IPS-15b (cell line): ENCODE data around the gene LIAS.
"Not testable (repeated sequence)": the region's sequence is repeated elsewhere in the genome, so short reads cannot be mapped to it uniquely, and the experiment has no call there.

Experiments used
- H3K27me3 ChIP-seq: one replicate; pipeline ENCODE4 v1.6.1; 2013; ENCODE audit warnings: low read length; ENCODE audit not compliant: control insufficient read depth, insufficient read depth
- H3K36me3 ChIP-seq: one replicate; pipeline ENCODE4 v1.6.1; 2013; ENCODE audit warnings: low read length; ENCODE audit not compliant: control insufficient read depth, insufficient read depth
- H3K4me1 ChIP-seq: one replicate; pipeline ENCODE4 v1.6.1; 2013; ENCODE audit warnings: mild to moderate bottlenecking, low read length; ENCODE audit not compliant: control insufficient read depth, insufficient read depth
- H3K4me3 ChIP-seq: one replicate; pipeline ENCODE4 v1.5.1; 2013; ENCODE audit warnings: low read depth, low read length
- H3K9ac ChIP-seq: one replicate; pipeline ENCODE4 v1.6.1; 2013; ENCODE audit warnings: low read depth, mild to moderate bottlenecking, low read length
- H3K9me3 ChIP-seq: one replicate; pipeline ENCODE4 v1.6.1; 2013; ENCODE audit warnings: mild to moderate bottlenecking, low read length; ENCODE audit not compliant: control insufficient read depth, insufficient read depth

Gene LIAS

DNA sequence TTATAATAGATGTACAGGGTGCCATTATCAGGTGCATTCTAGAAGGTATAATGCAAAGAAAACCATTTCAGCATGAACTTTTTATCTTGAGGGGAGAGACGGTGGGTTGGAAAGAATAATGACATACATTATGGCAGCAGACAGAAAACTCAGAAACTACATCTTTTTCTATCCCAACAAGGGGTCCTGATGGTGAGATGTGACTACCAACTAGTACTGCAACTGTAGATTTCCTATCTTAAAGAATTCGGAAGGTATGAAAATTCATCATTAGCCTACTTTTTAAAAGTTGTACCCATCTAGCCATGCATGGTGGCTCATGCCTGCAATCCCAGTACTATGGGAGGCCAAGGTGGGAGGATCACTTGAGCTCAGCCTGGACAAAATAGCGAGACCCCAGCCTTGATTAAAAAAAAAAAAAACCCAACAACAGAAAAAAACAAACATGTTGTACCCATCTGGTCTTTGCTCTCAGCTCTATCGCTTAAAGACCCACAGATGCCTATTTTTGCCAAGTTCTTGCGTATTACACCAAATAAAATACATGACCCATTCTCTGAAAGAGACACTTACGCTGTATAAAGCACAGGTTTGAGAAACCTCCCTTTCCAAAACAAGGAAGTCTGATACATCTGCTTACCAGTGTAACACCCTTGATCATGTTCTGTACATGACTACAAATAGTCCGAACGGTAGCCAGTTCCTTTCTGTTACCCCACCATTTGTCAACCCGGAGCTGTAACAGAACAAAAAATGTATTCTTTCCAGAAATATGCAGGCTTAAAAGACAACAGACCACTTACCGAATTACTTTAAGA is 1.7 kb upstream of the LIAS start:
- Histone ChIP-seq H3K27me3 (no peaks in the 10 kb centered on the region), H3K4me1 (peaks cover 2% of the 10 kb centered on the region), H3K9me3 (no peaks in the 10 kb centered on the region), H3K36me3 (peaks cover 27% of the 10 kb centered on the region), H3K9ac (peak overlapping the region; percentile 100), H3K4me3 (peak overlapping the region; percentile 86)

GRCh38 chr4:39458161-39458504 is 723 bp upstream of the LIAS start:
- peak overlapping the region; percentile 100 for H3K9ac ChIP-seq
- H3K36me3 ChIP-seq, result peaks cover 27% of the 10 kb centered on the region
- H3K9me3 ChIP-seq, H3K4me1 ChIP-seq, H3K27me3 ChIP-seq: not testable (repeated sequence)
- peak overlapping the region; percentile 86 for H3K4me3 ChIP-seq

DNA sequence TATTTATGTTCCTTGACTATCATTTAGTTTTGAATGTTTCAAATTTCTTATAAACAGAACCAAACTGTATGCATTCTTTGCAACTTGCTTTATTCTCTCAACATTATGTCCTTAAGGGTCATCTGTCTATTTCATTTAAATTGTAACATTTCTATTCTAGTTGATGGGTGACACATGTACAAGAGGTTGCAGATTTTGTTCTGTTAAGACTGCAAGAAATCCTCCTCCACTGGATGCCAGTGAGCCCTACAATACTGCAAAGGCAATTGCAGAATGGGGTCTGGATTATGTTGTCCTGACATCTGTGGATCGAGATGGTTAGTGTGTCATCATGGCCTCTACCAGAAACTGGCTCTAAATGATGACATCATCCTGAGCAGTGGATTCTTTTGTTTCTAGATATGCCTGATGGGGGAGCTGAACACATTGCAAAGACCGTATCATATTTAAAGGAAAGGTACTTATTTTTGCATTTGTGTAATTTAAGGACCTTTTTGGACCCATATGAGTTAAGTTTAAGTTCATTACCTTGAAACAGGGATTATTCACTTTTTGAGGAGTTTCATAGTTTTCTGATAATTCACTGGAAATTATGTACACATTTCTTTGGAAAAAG is 6.1 kb downstream of the LIAS start:
- peaks cover 2% of the 10 kb centered on the region for H3K4me1 ChIP-seq
- H3K36me3 ChIP-seq, result peaks cover 3% of the 10 kb centered on the region
- H3K9me3 ChIP-seq, result no peaks in the 10 kb centered on the region
- no peaks in the 10 kb centered on the region for H3K27me3 ChIP-seq
- no peak overlapping the region for H3K9ac ChIP-seq
- no peak overlapping the region for H3K4me3 ChIP-seq

DNA sequence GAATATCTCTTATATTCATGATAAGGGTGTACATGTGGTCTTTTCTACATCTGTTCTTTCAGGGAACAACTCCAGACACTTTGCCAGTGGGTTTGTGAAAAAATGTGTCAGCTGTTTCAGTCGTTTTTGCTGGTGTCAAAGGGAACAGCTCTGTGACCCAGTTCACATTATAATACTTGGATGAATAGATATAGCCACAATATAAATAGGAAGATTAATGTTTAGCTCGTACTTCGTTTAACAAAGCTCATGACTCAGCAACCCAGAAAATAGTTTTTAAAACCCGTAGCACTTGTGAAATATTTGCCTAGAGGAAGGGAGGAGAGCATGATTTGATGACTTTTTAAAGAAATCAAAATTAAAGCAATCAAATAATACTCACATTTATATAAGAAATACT is 7.9 kb downstream of the LIAS start:
- H3K27me3 ChIP-seq, result no peaks in the 10 kb centered on the region
- H3K36me3 ChIP-seq, result peaks cover 3% of the 10 kb centered on the region
- no peak overlapping the region for H3K9ac ChIP-seq

DNA sequence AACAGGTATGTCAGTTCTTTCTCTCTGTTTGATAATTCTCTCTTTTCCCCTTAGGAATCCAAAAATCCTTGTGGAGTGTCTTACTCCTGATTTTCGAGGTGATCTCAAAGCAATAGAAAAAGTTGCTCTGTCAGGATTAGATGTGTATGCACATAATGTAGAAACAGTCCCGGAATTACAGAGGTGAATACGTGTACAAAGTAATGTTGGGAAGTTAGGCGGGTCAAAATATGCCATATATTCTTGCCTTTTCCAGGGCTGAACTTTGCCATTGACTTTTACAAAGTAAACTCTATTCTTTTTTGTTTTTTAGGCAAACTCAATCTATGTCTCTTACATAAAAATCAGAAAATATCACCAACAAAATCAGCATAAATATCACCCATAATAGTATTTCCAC is 8.6 kb downstream of the LIAS start:
- Histone ChIP-seq H3K36me3 (peaks cover 3% of the 10 kb centered on the region), H3K4me1 (peaks cover 2% of the 10 kb centered on the region), H3K9me3 (no peaks in the 10 kb centered on the region), H3K9ac (no peak overlapping the region), H3K27me3 (no peaks in the 10 kb centered on the region), H3K4me3 (no peak overlapping the region)

More for the DNA sequence above, 7.9 kb downstream of the LIAS start:
- Histone ChIP-seq H3K4me1 (peaks cover 2% of the 10 kb centered on the region), H3K4me3 (no peak overlapping the region), H3K9me3 (no peaks in the 10 kb centered on the region)

GRCh38 chr4:39469429-39470077 is 10.7 kb downstream of the LIAS start:
- no peak overlapping the region for H3K9ac ChIP-seq
- peaks cover 3% of the 10 kb centered on the region for H3K36me3 ChIP-seq
- H3K4me1 ChIP-seq, result peaks cover 2% of the 10 kb centered on the region
- no peaks in the 10 kb centered on the region for H3K27me3 ChIP-seq
- no peaks in the 10 kb centered on the region for H3K9me3 ChIP-seq
- H3K4me3 ChIP-seq, result no peak overlapping the region

- no peak overlapping the region for H3K9ac ChIP-seq
- no peak overlapping the region for H3K4me3 ChIP-seq
- H3K27me3 ChIP-seq, result no peaks in the 10 kb centered on the region
- no peaks in the 10 kb centered on the region for H3K9me3 ChIP-seq
- H3K36me3 ChIP-seq, result no peaks in the 10 kb centered on the region
- H3K4me1 ChIP-seq, result peaks cover 2% of the 10 kb centered on the region
Measured at GRCh38 chr4:39470402-39470801, 11.5 kb downstream of the LIAS start.

GRCh38 chr4:39472396-39472795 is 13.5 kb downstream of the LIAS start:
- Histone ChIP-seq H3K9ac (no peak overlapping the region), H3K36me3 (peaks cover 4% of the 10 kb centered on the region)

DNA sequence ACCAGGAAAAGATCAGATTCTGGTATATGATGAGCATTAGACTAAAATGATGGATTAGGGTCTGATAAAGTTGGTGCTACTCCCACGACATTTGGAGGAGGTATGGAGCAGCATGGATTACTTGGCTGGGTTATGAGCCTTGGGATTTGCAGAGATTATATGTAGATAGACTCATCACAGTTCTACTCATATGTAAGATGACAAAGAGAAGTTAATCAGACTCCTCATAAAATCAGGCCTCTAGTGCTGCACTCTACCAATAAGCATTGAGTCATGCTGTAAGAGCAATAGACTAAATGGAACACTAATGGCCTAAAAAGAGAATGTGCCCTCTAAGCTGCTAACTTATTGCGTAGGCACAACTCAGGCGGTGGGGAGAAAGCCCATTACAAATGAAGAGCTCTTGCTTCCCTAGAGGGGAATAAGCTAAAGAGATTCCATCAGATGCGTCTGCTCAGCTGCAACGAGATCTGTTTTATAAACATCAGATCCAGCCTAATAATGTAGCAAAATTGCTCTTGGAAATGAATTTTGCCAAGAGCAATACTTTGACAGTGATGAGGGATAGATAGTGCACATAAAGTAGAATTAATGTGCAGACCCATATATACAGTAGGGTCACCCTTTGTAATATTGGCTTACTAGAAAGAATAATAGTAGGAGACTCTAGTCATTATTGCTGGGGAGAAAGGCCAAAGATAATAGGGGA is 17.5 kb downstream of the LIAS start:
- peaks cover 4% of the 10 kb centered on the region for H3K36me3 ChIP-seq
- no peaks in the 10 kb centered on the region for H3K9me3 ChIP-seq
- no peaks in the 10 kb centered on the region for H3K27me3 ChIP-seq
- no peaks in the 10 kb centered on the region for H3K4me1 ChIP-seq
- H3K4me3 ChIP-seq, result no peak overlapping the region
- H3K9ac ChIP-seq, result no peak overlapping the region

More at GRCh38 chr4:39472396-39472795, 13.5 kb downstream of the LIAS start:
- H3K9me3 ChIP-seq, result no peaks in the 10 kb centered on the region
- no peak overlapping the region for H3K4me3 ChIP-seq
- H3K27me3 ChIP-seq, result no peaks in the 10 kb centered on the region
- H3K4me1 ChIP-seq, result peaks cover 2% of the 10 kb centered on the region

DNA sequence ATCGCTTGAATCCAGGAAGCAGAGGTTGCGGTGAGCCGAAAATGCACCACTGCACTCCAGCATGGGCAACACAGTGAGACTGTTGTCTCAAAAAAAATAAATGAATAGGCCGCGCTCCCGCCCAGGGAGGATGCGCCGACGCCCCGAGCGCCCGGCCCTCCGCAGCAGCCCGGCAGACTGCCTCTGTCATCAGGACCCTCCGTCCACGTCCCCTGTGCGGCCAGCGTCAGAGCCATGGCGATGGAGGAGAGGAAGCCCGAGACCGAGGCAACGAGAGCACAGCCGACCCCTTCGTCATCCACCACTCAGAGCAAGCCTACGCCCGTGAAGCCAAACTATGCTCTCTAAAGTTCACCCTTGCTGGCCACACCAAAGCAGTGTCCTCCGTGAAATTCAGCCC is 21.4 kb downstream of the LIAS start:
- Histone ChIP-seq H3K9ac (no peak overlapping the region), H3K27me3 (no peaks in the 10 kb centered on the region), H3K4me1 (no peaks in the 10 kb centered on the region), H3K4me3 (no peak overlapping the region), H3K36me3 (peaks cover 4% of the 10 kb centered on the region), H3K9me3 (no peaks in the 10 kb centered on the region)

GRCh38 chr4:39480902-39481695 is 22.2 kb downstream of the LIAS start:
- Histone ChIP-seq H3K4me1 (no peaks in the 10 kb centered on the region), H3K4me3 (no peak overlapping the region), H3K9ac (no peak overlapping the region), H3K27me3 (no peaks in the 10 kb centered on the region), H3K9me3 (no peaks in the 10 kb centered on the region), H3K36me3 (peaks cover 3% of the 10 kb centered on the region)
